Measurements from ENCODE around the gene TRIM47.

DNA sequence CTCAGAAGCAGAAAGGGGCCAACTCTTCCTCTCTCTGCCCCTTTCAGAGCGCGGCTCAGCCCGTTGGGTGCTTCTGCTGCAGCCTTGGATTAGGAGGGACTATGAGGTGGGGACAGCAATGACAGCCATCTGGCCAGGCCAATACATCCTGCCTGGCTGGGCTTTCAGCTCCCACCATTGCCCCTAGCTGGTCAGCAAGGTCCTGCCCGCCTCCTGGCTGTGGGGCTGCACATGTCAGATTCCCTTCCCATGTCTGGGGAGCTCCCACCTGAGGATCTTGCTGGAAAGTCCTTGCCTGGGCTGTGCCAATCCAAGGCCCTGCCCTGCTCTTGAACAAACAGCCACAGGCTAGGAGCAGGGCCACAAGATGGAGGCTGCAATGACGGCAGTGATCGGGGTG, 10.1 kb upstream of the TRIM47 start:
- no peak for TF ChIP-seq POLR2A (IDR thresholded peaks at IDR 0.05)
- TF ChIP-seq, protein P1, sequence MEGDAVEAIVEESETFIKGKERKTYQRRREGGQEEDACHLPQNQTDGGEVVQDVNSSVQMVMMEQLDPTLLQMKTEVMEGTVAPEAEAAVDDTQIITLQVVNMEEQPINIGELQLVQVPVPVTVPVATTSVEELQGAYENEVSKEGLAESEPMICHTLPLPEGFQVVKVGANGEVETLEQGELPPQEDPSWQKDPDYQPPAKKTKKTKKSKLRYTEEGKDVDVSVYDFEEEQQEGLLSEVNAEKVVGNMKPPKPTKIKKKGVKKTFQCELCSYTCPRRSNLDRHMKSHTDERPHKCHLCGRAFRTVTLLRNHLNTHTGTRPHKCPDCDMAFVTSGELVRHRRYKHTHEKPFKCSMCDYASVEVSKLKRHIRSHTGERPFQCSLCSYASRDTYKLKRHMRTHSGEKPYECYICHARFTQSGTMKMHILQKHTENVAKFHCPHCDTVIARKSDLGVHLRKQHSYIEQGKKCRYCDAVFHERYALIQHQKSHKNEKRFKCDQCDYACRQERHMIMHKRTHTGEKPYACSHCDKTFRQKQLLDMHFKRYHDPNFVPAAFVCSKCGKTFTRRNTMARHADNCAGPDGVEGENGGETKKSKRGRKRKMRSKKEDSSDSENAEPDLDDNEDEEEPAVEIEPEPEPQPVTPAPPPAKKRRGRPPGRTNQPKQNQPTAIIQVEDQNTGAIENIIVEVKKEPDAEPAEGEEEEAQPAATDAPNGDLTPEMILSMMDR (IDR thresholded peaks at IDR 0.05) = no peak

All from tibial nerve (tissue), 3 donors.